Omental fat pad (tissue), 4 donors: Measurements from ENCODE around the gene AMER3. TPM values are rescaled to one million over a fixed set of nuclear protein-coding genes. Genes with fewer than 3 reads are reported as not detected.

Experiments used
- ATAC-seq: fragments of 150-250 bp; one replicate; pipeline ENCODE4 v1.9.1; 2016; ENCODE audit warnings: mild to moderate bottlenecking, moderate library complexity; ENCODE audit not compliant: low FRiP score
- DNase-seq: peaks from one replicate; pipeline ENCODE4 v3.0.0-alpha.2; 2019; ENCODE audit warnings: low spot score
- total RNA-seq, 4 donors: library from RNA; depleted of rRNA; stranded (reverse); fragments of >200 nt; gene quantifications; one replicate each; pipeline ENCODE4 v1.1.0, GENCODE V29; 2016
- TF ChIP-seq, protein P1 (sequence below), 3 donors: fragments of 450-650 bp; IDR thresholded peaks; one replicate each; pipeline ENCODE4 v1.5.1; 2016 to 2017; ENCODE audit warnings: antibody characterized with exemption in 3 of 3, mild to moderate bottlenecking in 3 of 3, moderate library complexity in 2 of 3

The AMER3 gene
- total RNA-seq, 4 donors from 2014 or later: not detected

- no peak for ATAC-seq
- no peak for DNase-seq
- TF ChIP-seq, protein P1, sequence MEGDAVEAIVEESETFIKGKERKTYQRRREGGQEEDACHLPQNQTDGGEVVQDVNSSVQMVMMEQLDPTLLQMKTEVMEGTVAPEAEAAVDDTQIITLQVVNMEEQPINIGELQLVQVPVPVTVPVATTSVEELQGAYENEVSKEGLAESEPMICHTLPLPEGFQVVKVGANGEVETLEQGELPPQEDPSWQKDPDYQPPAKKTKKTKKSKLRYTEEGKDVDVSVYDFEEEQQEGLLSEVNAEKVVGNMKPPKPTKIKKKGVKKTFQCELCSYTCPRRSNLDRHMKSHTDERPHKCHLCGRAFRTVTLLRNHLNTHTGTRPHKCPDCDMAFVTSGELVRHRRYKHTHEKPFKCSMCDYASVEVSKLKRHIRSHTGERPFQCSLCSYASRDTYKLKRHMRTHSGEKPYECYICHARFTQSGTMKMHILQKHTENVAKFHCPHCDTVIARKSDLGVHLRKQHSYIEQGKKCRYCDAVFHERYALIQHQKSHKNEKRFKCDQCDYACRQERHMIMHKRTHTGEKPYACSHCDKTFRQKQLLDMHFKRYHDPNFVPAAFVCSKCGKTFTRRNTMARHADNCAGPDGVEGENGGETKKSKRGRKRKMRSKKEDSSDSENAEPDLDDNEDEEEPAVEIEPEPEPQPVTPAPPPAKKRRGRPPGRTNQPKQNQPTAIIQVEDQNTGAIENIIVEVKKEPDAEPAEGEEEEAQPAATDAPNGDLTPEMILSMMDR (IDR thresholded peaks at IDR 0.05): no peak
These were observed 52.5 kb downstream of the AMER3 start for GRCh38 chr2:130807659-130808385.

DNA sequence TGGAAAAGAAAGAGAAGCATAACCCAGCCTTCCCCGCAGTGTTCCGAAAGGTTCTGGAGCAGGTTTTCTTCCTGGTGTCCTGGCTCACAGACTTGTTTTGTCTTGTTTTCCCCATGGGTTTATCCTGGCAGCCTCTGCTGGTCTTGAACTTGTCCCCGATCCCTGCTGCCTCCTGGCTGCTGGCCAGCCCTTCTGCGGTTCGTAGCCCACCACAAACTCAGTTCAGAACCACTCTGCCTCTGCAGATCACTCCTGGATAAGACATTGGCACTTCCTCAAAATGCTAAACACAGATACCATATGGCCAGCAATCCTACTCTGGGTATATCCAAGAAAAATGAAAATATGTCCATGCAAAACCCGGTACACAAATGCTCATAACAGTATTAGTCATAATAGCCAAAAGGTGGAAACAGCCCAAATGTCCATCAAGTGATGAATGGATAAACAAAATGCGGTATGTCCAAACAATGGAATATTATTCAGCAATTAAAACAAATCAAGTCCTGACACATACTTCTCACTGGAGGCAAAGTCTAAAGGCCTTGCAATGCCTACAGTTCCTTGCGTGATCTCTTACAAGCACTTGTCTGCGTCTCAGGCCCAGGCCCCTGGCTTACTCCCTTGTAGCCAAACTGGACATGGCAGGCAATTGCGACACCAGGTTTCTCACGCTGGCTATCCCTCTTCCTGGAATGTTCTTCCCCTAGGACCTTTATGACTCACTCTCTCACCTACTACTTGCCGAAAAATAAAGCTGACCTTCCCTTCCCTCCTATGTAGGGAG is 53.3 kb downstream of the AMER3 start:
- TF ChIP-seq, protein P1 (IDR thresholded peaks at IDR 0.05): no peak
- no peak for ATAC-seq
- no peak for DNase-seq

DNA sequence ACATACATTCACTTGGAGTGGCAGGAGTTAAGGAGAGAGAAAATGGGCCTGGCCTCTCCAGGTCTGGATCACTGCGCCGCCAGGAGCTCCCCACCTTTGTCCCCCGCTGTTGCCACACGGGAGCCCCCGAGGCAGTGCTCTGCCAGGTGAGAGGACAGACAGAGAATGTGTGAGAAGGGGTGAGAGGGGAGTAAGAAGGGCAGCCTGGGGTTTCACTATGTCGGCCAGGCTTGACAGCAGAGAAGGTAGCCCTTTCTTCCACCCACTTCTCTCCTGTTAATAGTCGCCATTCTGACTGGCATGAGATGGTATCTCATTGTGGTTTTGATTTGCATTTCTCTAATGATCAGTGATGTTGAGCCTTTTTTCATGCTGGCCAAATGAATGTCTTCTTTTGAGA is 55.1 kb downstream of the AMER3 start:
- DNase-seq (no peak), ATAC-seq (no peak)
- TF ChIP-seq, protein P1 (IDR thresholded peaks at IDR 0.05): no peak

DNA sequence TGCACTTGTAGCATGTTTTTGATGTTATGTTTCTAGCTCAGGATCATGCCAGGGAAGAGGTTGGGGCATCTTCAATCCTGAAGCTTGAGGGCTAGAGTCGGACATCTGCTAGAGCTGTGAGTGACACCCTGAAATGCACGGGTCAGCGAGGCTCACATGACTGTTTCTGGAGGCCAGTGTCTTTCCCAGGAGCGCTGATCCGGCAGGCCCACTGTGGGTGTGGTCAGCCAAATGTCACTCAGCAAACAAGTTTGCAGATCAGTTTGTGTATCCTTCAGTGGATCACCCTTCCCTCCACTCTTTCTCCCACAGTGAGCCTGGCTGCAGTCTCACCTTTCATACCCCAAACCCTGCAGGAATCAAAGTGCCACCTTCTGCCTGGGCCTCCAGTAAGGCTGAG is 58.4 kb downstream of the AMER3 start:
- no peak for DNase-seq
- ATAC-seq: no peak
- TF ChIP-seq, protein P1 (IDR thresholded peaks at IDR 0.05): no peak

DNA sequence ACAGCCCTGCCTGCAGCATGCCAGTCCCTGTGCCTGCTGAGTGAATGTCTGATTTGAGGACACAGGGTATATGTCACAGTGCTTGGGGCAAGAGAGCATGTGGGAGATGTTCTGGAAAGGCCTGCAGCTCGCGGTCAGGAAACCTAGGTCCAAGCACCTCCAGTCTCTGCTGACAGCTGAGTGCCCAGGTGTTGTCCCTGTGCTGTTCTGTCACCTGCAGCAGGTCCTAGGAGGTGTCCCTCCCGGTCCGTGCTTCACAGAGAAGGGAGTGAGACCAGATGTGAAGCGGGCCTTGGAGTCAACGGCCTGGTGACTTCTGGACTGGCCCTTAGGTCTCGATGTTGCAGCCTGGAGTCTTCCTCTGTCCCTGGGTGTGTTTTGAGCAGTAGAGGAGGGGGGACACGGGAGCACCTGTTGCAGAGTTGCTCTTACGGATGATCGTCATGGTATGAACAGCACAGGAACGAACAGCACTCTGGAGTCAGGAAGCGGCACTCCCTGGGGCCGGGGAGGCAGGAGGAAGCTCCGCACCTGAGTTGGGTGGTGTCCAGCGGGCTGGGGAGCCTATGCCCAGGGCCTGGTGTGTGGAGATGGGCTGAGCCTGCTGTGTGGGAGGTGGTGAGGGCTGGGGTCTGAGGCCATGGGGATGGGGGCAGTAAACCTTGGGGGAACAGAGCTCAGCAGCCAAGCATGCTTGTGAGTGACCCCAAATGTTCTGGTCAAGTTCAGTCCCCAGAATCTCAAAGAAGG is 59.8 kb downstream of the AMER3 start:
- TF ChIP-seq, protein P1 (IDR thresholded peaks at IDR 0.05): no peak
- no peak for ATAC-seq
- DNase-seq: no peak

Other genes with a start within 250 kb of the AMER3 start
- gene POTEI, start 246.2 kb upstream of the AMER3 start, total RNA-seq: under 1 TPM in 2 of 4 donors, not detected in 2; 0.13 to 0.46 TPM
- under 1 TPM in 2 of 4 donors, not detected in 2; 0.50 to 0.65 TPM for gene CFC1B, start 234.3 kb upstream of the AMER3 start, total RNA-seq
- 1 to 10 TPM in 1 of 4 donors, under 1 TPM in 1, not detected in 2; 0.50 to 1.8 TPM for gene CFC1, start 156.0 kb upstream of the AMER3 start, total RNA-seq
- under 1 TPM in 1 of 4 donors, not detected in 3; 0.28 TPM for gene POTEJ, start 144.1 kb upstream of the AMER3 start, total RNA-seq
- not detected for gene GPR148, start 26.5 kb upstream of the AMER3 start, total RNA-seq
- gene ARHGEF4, start 81.4 kb downstream of the AMER3 start, total RNA-seq: 10 to 100 TPM in 3 of 4 donors, 1 to 10 TPM in 1; 2.0 to 18.0 (median 15.0) TPM